GM12878 (cell line): Measurements from ENCODE around the gene TRIM61.

Experiments used
- EP300 ChIP-seq, 2 experiments: fragments of 150-350 bp in 1 of 2; IDR thresholded peaks; 2 replicates each; pipeline ENCODE4 v1.6.1; 2011 to 2012; ENCODE audit warnings: low read depth in 2 of 2, low read length in 2 of 2, borderline replicate concordance in 1 of 2, improper control_type of control experiment in 1 of 2, inconsistent platforms in 1 of 2; ENCODE audit not compliant: control insufficient read depth in 1 of 2
- HDAC2 ChIP-seq: fragments of 200-600 bp; sonication (generic); IDR thresholded peaks from 2 replicates; pipeline ENCODE4 v1.6.1; 2017
- NFYB ChIP-seq: IDR thresholded peaks from 2 replicates; pipeline ENCODE4 v1.6.1; 2011; ENCODE audit warnings: low read depth, mild to moderate bottlenecking, low read length, improper control_type of control experiment, moderate library complexity; ENCODE audit not compliant: insufficient read depth
- NR2F1 ChIP-seq: fragments of 450-650 bp; conservative IDR thresholded peaks from 2 replicates; pipeline ENCODE4 v1.6.1; 2017; ENCODE audit warnings: mild to moderate bottlenecking
- PAX5 ChIP-seq: IDR thresholded peaks from 2 replicates; pipeline ENCODE4 v1.6.1; 2011; ENCODE audit warnings: low read depth, low read length, borderline replicate concordance
- POLR2A ChIP-seq: IDR thresholded peaks from 2 replicates; pipeline ENCODE4 v1.6.1; 2011; ENCODE audit warnings: low read depth, mild to moderate bottlenecking, low read length
- POLR2AphosphoS5 ChIP-seq: IDR thresholded peaks from 2 replicates; pipeline ENCODE4 v1.6.1; 2011; ENCODE audit warnings: mild to moderate bottlenecking, low read length, inconsistent platforms
- SP1 ChIP-seq: IDR thresholded peaks from one replicate; pipeline ENCODE4 v1.6.1; 2011; ENCODE audit warnings: low read depth, low read length
- SUPT20H ChIP-seq: IDR thresholded peaks from 2 replicates; pipeline ENCODE4 v1.6.1; 2011; ENCODE audit warnings: low read depth, mild to moderate bottlenecking, low read length, moderate library complexity, borderline replicate concordance; ENCODE audit not compliant: control insufficient read depth
- TF ChIP-seq, protein P1 (sequence below), 3 experiments: IDR thresholded peaks in 2 of 3; conservative IDR thresholded peaks in 1 of 3; 2 replicates each; pipeline ENCODE4 v1.5.1; 2011; ENCODE audit warnings: low read depth in 3 of 3, low read length in 3 of 3, mild to moderate bottlenecking in 3 of 3, control low read depth in 2 of 3, moderate library complexity in 2 of 3, inconsistent platforms in 1 of 3, mixed read lengths in 1 of 3; ENCODE audit not compliant: control insufficient read depth in 2 of 3, insufficient read depth in 1 of 3; ENCODE audit errors: extremely low read depth in 1 of 3
- TF ChIP-seq, protein P2 (sequence below): IDR thresholded peaks from 2 replicates; pipeline ENCODE4 v1.6.1; 2012; ENCODE audit warnings: mild to moderate bottlenecking, low read depth, low read length

DNA sequence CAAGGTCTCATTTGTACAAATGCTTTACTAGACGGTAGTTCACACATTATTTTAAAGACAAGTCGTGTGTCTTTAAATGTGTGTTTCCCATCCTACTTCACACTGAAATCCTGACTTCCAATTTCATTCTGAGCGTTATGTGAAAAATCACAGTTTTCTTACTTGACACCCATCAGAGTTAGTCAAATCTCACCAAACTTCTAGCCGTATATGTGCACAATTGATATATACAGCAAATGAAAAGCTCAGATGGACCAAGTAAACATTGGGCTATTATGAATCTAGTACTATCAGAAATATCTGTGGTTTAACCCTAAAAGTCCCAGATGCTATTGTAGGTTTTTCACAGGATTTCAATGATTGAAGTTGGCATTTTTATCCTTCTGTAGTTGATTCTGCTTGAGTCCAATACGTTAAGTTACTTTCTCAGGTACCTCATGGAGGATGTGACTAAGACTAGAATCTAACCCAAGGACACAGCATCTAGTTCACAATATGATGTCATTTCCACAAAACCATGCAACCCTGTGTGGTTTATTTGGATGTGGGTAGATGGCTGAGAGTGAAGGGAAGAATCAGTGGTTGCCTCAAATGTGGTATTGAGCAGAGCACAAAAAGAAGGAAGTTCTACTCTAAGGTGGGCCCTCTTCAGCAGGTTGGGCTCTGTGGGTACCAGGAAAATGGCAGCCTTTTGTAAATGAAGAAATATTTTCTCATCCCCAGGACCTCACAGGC lies 32.2 kb upstream of the TRIM61 start:
- TF ChIP-seq NR2F1 (no peak), EP300 (IDR thresholded peaks at IDR 0.05; ENCODE audit: borderline replicate concordance in 1 of 2, control insufficient read depth in 1 of 2, low read depth in 2 of 2, low read length in 2 of 2) (no peak), PAX5 (no peak), SP1 (no peak), POLR2AphosphoS5 (no peak), POLR2A (no peak), SUPT20H (no peak), HDAC2 (no peak), NFYB (no peak)
- TF ChIP-seq, protein P1, sequence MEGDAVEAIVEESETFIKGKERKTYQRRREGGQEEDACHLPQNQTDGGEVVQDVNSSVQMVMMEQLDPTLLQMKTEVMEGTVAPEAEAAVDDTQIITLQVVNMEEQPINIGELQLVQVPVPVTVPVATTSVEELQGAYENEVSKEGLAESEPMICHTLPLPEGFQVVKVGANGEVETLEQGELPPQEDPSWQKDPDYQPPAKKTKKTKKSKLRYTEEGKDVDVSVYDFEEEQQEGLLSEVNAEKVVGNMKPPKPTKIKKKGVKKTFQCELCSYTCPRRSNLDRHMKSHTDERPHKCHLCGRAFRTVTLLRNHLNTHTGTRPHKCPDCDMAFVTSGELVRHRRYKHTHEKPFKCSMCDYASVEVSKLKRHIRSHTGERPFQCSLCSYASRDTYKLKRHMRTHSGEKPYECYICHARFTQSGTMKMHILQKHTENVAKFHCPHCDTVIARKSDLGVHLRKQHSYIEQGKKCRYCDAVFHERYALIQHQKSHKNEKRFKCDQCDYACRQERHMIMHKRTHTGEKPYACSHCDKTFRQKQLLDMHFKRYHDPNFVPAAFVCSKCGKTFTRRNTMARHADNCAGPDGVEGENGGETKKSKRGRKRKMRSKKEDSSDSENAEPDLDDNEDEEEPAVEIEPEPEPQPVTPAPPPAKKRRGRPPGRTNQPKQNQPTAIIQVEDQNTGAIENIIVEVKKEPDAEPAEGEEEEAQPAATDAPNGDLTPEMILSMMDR (IDR thresholded peaks at IDR 0.05 in 2 of 3, conservative IDR thresholded peaks at IDR 0.05 in 1 of 3; ENCODE audit: control insufficient read depth in 2 of 3, extremely low read depth in 1 of 3, insufficient read depth in 1 of 3, low read depth in 3 of 3, low read length in 3 of 3) = no peak
- TF ChIP-seq, protein P2, sequence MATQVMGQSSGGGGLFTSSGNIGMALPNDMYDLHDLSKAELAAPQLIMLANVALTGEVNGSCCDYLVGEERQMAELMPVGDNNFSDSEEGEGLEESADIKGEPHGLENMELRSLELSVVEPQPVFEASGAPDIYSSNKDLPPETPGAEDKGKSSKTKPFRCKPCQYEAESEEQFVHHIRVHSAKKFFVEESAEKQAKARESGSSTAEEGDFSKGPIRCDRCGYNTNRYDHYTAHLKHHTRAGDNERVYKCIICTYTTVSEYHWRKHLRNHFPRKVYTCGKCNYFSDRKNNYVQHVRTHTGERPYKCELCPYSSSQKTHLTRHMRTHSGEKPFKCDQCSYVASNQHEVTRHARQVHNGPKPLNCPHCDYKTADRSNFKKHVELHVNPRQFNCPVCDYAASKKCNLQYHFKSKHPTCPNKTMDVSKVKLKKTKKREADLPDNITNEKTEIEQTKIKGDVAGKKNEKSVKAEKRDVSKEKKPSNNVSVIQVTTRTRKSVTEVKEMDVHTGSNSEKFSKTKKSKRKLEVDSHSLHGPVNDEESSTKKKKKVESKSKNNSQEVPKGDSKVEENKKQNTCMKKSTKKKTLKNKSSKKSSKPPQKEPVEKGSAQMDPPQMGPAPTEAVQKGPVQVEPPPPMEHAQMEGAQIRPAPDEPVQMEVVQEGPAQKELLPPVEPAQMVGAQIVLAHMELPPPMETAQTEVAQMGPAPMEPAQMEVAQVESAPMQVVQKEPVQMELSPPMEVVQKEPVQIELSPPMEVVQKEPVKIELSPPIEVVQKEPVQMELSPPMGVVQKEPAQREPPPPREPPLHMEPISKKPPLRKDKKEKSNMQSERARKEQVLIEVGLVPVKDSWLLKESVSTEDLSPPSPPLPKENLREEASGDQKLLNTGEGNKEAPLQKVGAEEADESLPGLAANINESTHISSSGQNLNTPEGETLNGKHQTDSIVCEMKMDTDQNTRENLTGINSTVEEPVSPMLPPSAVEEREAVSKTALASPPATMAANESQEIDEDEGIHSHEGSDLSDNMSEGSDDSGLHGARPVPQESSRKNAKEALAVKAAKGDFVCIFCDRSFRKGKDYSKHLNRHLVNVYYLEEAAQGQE = no peak
